Activated CD8-positive, alpha-beta memory T cell treated with anti-CD3 and anti-CD28 coated beads for 24 hours (primary cell): Measurements from ENCODE around the gene POLL.
A peak's percentile ranks its signal among the peaks of the same experiment; 100 is the strongest.
"Not testable (repeated sequence)": the region's sequence is repeated elsewhere in the genome, so short reads cannot be mapped to it uniquely, and the experiment has no call there.

Experiments
- DNase-seq: peaks from one replicate; pipeline ENCODE4 v3.0.0-alpha.2; 2020

The POLL gene

GRCh38 chr10:101587725-101588653 lies at the start of gene POLL, which contains the start of gene DPCD:
Gene POLL (minus strand): TSS chr10:101588257. CDS start chr10:101587360, 897 bp downstream.
Gene DPCD (plus strand): TSS chr10:101588321. CDS start chr10:101588337, 16 bp downstream.
- peak; percentile 97 for DNase-seq

GRCh38 chr10:101633510-101633909 lies 45.5 kb upstream of the POLL start:
- not testable (repeated sequence) for DNase-seq

GRCh38 chr10:101631821-101632475 lies 43.9 kb upstream of the POLL start:
- no peak for DNase-seq

- no peak for DNase-seq
Observed at GRCh38 chr10:101630633-101630920, 42.5 kb upstream of the POLL start.

- DNase-seq = no peak
Observed at GRCh38 chr10:101629837-101630632, 42.0 kb upstream of the POLL start.

- no peak for DNase-seq
Observed at GRCh38 chr10:101625821-101626412, 37.9 kb upstream of the POLL start.

- no peak for DNase-seq
Observed at GRCh38 chr10:101624526-101625102, 36.6 kb upstream of the POLL start.

- no peak for DNase-seq
Observed at GRCh38 chr10:101623528-101623927, 35.5 kb upstream of the POLL start.

- DNase-seq = no peak
Observed at GRCh38 chr10:101619983-101620382, 31.9 kb upstream of the POLL start.

- no peak for DNase-seq
Observed at GRCh38 chr10:101618871-101619270, 30.8 kb upstream of the POLL start.

GRCh38 chr10:101617824-101618568 lies 29.9 kb upstream of the POLL start:
- no peak for DNase-seq

- DNase-seq = no peak
Observed at GRCh38 chr10:101617102-101617823, 29.2 kb upstream of the POLL start.

- DNase-seq = no peak
Observed at GRCh38 chr10:101616415-101617101, 28.5 kb upstream of the POLL start.

- no peak for DNase-seq
Observed at GRCh38 chr10:101615525-101616116, 27.6 kb upstream of the POLL start.

GRCh38 chr10:101614663-101615524 lies 26.8 kb upstream of the POLL start:
- no peak for DNase-seq

GRCh38 chr10:101613646-101614045 lies 25.6 kb upstream of the POLL start:
- no peak for DNase-seq

GRCh38 chr10:101612872-101613271 lies 24.8 kb upstream of the POLL start:
- DNase-seq = no peak

GRCh38 chr10:101612086-101612485 lies 24.0 kb upstream of the POLL start:
- DNase-seq = no peak
